Measurements from ENCODE around the gene WDR82.

The WDR82 gene

GRCh38 chr3:52253314-52254304 is 24.8 kb downstream of the WDR82 start:
- DNase-seq = peak; percentile 53 to 57

GRCh38 chr3:52250122-52250521 is 28.3 kb downstream of the WDR82 start:
- no peak for DNase-seq

DNA sequence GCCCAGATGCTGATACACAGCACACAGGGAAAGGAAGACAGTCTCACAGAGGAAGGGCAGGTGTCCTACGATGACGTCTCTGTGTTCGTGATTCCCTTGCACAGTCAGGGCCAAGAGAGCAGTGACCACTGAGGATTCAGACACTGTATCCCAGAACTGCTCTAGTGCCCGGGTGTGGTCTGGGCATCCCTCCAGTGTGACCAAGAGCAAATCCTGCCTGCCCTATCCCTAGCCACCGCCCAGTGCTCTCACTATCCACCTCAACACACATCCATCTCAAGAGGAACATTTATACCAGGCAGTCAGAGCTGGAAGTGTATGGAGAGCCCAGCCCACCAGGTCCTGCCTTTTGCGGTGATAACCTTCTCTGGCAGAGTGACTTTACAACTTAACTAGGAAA is 28.8 kb downstream of the WDR82 start:
- no peak for DNase-seq

DNA sequence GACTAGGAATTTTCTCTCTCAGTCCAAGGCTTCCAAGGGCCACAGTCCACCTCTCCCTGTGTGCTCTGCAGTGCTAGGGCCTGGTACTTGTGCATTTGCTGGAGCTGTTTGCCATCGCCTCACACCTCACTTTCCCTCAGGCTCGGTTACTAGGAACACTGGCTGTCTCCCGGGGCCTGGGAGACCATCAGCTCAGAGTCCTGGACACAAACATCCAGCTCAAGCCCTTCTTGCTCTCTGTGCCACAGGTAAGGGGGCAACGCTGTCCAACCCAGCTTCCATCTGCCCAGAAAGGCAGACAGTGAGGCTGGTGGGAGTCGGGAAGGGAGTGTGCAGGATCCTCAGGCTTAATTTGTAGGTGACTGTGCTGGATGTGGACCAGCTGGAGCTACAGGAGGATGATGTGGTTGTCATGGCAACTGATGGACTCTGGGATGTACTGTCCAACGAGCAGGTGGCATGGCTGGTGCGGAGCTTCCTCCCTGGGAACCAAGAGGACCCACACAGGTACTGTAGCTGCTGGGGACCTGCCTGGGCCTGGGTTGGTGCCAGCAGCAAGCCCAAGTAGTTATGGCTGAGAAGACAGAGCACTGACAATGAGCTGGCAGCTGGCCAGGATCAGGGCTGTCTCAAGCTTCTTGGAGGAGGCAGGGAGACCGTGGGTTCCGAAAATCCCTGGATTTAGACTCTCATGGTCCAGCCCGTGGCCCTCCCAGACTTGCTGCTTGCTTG is 29.5 kb downstream of the WDR82 start:
- DNase-seq = no peak

GRCh38 chr3:52248165-52248541 is 30.3 kb downstream of the WDR82 start:
- no peak for DNase-seq

- DNase-seq = no peak
These were observed 30.9 kb downstream of the WDR82 start for GRCh38 chr3:52247409-52248164.

- DNase-seq = no peak
These were observed 31.6 kb downstream of the WDR82 start for GRCh38 chr3:52246728-52247408.

DNA sequence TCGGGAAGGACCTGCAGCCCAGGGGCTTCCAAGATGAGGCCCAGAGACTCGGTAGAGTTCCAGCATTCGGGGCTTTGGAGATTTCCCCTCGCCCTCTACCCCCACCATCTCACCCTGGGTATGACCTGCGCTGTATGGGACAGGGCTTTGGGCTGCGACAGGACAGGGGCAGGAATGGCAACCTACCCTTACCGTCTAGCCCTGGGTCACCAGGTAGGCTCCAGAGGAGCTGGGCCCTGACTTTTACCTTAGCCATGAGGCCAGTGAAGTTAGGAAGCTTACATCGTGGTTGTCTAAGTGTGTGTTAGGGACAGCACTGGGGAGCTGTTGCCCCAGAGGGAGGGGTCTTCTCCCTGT is 32.2 kb downstream of the WDR82 start:
- DNase-seq = no peak

- DNase-seq = no peak
These were observed 32.9 kb downstream of the WDR82 start, which contains the start of gene PPM1M for GRCh38 chr3:52245322-52246263. Gene PPM1M, plus strand, starts transcription at chr3:52245759. Its CDS starts 66 bp downstream, at chr3:52245825.

DNA sequence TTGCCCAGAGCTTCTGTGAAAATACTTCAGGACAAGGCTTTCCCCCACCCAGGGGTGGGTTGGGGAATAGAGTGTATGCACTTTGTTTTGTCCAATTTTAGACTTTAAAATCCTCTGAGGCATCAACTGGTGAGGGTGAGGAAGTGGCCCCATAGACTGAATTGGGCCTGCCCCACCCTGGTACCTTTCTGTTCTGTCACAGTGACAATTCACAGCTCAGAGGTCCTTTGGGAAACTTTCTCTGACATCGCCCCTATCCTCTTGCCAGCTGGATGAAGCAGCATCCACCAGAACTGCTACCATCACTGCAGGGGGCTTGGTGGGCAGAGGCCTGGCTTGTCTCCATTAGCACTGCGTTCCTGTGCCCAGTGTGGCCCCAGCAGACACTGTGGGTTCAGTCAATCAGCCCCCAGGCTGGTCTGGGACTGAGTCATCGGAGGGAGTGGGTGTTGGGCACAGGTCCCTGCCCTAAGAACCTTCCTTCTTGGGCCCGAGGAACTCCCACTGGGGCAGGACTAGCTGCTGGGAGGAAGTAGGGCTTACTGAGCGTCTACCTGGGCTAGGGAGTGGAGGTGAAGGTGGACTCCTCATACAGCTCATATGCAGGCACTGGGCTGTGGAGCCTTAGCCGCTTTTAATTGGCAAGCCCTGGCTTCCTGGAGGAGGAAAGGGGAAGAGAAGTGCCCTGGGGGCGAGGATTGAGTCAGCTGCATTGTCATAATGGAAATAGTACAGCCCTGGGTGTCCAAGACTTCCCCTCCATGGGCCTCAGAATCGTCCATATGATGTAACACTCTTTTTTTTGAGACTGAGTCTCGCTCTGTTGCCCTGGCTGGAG is 34.4 kb downstream of the WDR82 start:
- DNase-seq = no peak

- no peak for DNase-seq
These were observed 36.4 kb downstream of the WDR82 start for GRCh38 chr3:52242039-52242438.

- DNase-seq = no peak
These were observed 37.5 kb downstream of the WDR82 start for GRCh38 chr3:52240886-52241370.

- DNase-seq = peak; percentile 42 to 59
These were observed 38.2 kb downstream of the WDR82 start for GRCh38 chr3:52240059-52240885.

GRCh38 chr3:52238761-52239701 is 39.4 kb downstream of the WDR82 start, which contains the start of gene TWF2:
Gene TWF2, minus strand, starts transcription at chr3:52239158. Its CDS starts 142 bp downstream, at chr3:52239016.
- peak; percentile 52 to 68 for DNase-seq

DNA sequence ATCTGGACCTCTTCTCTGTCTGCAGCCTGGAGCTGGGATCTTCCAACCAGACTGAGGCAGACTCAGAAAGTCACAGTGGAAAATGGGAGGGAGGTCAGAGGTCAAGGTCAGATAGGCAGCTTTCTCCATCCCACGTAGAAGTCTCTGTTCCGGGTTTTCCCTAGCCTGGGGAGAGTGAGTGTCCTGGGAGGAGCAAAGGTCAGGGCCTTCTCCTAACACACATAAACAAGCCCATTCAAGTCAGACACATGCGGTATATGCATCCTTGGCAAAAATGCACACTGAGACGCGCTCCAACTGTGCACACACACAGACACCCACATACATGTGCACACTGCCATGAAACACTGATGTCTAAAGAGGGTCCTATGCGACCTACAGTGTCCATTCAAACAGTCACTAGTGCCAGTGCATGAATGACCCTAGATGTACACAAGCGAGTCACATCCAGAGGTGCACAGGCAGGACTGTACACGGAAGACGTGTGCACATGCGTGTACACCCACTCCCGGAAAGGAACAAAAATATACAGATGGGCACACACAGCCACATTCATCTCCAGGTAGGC is 40.2 kb downstream of the WDR82 start:
- no peak for DNase-seq

DNA sequence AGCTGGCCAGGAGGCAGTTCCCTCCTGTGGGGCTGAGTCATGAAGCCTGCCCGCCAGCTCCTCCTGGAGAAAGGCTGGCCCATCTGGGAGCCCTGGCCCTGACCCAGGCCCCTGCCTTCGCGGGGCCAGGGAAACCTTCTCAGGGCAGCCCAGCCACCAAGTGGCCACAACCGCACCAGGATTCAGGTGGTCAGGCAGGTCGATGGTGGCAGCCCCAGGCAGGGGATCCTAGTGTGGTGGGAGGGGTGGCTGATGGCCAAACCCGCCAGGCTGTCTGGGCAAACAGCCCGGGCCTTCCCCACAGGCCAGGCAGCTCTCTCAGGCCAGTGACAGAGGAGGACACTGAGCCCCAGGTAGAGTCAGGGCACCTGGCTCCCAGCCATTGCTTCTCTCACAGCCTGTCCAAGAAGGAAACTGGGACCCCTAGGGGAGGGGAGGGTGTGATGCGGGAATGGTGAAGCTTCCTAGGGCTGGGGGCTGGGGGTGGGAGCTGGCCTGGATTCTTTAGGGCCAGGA is 40.7 kb downstream of the WDR82 start:
- peak; percentile 31 to 50 for DNase-seq

GRCh38 chr3:52237006-52237656 is 41.3 kb downstream of the WDR82 start:
- no peak for DNase-seq
